Activated CD8-positive, alpha-beta T cell treated with anti-CD3 and anti-CD28 coated beads for 36 hours (primary cell): ENCODE data around the gene EXOSC9. TPM values are rescaled to one million over a fixed set of nuclear protein-coding genes. Genes with fewer than 3 reads are reported as not detected.
"Not testable (repeated sequence)": the region's sequence is repeated elsewhere in the genome, so short reads cannot be mapped to it uniquely, and the experiment has no call there.

Experiments
- ATAC-seq: fragments of 200-7000 bp; cut with Tn5 transposase; one replicate; pipeline ENCODE4 v1.10.0; 2021; ENCODE audit warnings: mild to moderate bottlenecking, moderate library complexity
- CTCF ChIA-PET: fragments of 350-600 bp; sonication (Branson Sonifier 250); formaldehyde crosslinking; loops from one replicate; lab custom pipeline; 2021; ENCODE audit warnings: antibody characterized with exemption; lab: Charles Lee
- POLR2A ChIA-PET: fragments of 350-600 bp; sonication (Branson Sonifier 250); formaldehyde crosslinking; loops from one replicate; lab custom pipeline; 2021; ENCODE audit warnings: antibody characterized with exemption; lab: Charles Lee
- DNase-seq: peaks from one replicate; pipeline ENCODE4 v3.0.0-alpha.2; 2020
- H3K27ac Mint-ChIP-seq: one replicate; pipeline ENCODE4 v1.8.0; 2021; ENCODE audit warnings: mild to moderate bottlenecking, mixed read lengths
- H3K27me3 Mint-ChIP-seq: one replicate; pipeline ENCODE4 v1.8.0; 2021; ENCODE audit warnings: mixed read lengths
- H3K36me3 Mint-ChIP-seq: one replicate; pipeline ENCODE4 v1.8.0; 2021; ENCODE audit warnings: low read depth, mixed read lengths
- H3K4me1 Mint-ChIP-seq: one replicate; pipeline ENCODE4 v1.8.0; 2021; ENCODE audit warnings: low read depth, mixed read lengths
- H3K4me3 Mint-ChIP-seq: one replicate; pipeline ENCODE4 v1.8.0; 2021; ENCODE audit warnings: mild to moderate bottlenecking, moderate library complexity, mixed read lengths
- H3K9me3 Mint-ChIP-seq: one replicate; pipeline ENCODE4 v1.8.0; 2021; ENCODE audit warnings: mixed read lengths
- CTCF ChIP-seq: fragments of 200-600 bp; IDR thresholded peaks from one replicate; pipeline ENCODE4 v1.8.0; 2022; ENCODE audit warnings: antibody characterized with exemption, mild to moderate bottlenecking
- intact Hi-C: fragments of 100-400 bp; cut with micrococcal nuclease; formaldehyde crosslinking; loops from one replicate; pipeline ENCODE4 v1.10.0; 2022
- total RNA-seq, 2 experiments: library from RNA; stranded (reverse); gene quantifications; one replicate each; pipeline ENCODE4 v1.2.3, GENCODE V29; 2021

EXOSC9 gene
- 10 to 100 TPM; 75.8 to 76.8 TPM for total RNA-seq

- intact Hi-C loops = loop anchor here (5.0 kb wide), 1 partner anchor 94 kb away; no protein-coding TSS in a partner anchor
- ATAC-seq = peak; percentile 86
- ChIA-PET POLR2A (interaction anchor here (1.0 to 1.9 kb wide), 4 partner anchors 11 to 23 kb away, joined by 4 to 8 read pairs (median 6); partner anchors contain the start of gene CCNA2), CTCF (interaction anchor here (1.3 to 1.6 kb wide), 4 partner anchors 11 to 69 kb away, joined by 3 to 7 read pairs (median 4); partner anchors contain the start of gene BBS7)
- H3K27me3 Mint-ChIP-seq = no peaks in the 10 kb centered on the region
- H3K36me3 Mint-ChIP-seq = peaks cover 26% of the 10 kb centered on the region
- H3K27ac Mint-ChIP-seq = peak within 1 kb of the TSS; percentile 96
- DNase-seq = peak; percentile 90
- no peak for TF ChIP-seq CTCF
- H3K9me3 Mint-ChIP-seq = no peaks in the 10 kb centered on the region
- H3K4me1 Mint-ChIP-seq = peaks cover 44% of the 10 kb centered on the region
- peak within 1 kb of the TSS; percentile 82 for H3K4me3 Mint-ChIP-seq
Observed at GRCh38 chr4:121800961-121801714, at the start of gene EXOSC9. Gene EXOSC9 (plus strand): TSS chr4:121801323. CDS start chr4:121801425, 102 bp downstream.

GRCh38 chr4:121752142-121752541 is 49.0 kb upstream of the EXOSC9 start:
- CTCF ChIA-PET = interaction anchor here (1.9 kb wide), 1 partner anchor 381 kb away, joined by 8 read pairs; no protein-coding TSS in a partner anchor
- ATAC-seq, H3K27ac Mint-ChIP-seq: not testable (repeated sequence)

GRCh38 chr4:121758925-121759568 is 42.1 kb upstream of the EXOSC9 start:
- TF ChIP-seq CTCF = no peak
- DNase-seq = no peak
- Mint-ChIP-seq H3K36me3 (no peaks in the 10 kb centered on the region), H3K27ac (no peak overlapping the region), H3K4me3 (no peak overlapping the region), H3K27me3 (peaks cover 39% of the 10 kb centered on the region), H3K4me1 (peaks cover 2% of the 10 kb centered on the region), H3K9me3 (no peaks in the 10 kb centered on the region)
- ChIA-PET POLR2A (no interaction called here), CTCF (no interaction called here)
- intact Hi-C loops = no loop called here
- no peak for ATAC-seq

More at GRCh38 chr4:121752142-121752541, 49.0 kb upstream of the EXOSC9 start:
- POLR2A ChIA-PET, H3K4me3 Mint-ChIP-seq, H3K9me3 Mint-ChIP-seq, H3K4me1 Mint-ChIP-seq, DNase-seq, intact Hi-C loops, H3K36me3 Mint-ChIP-seq: not testable (repeated sequence)
- peaks cover 37% of the 10 kb centered on the region for H3K27me3 Mint-ChIP-seq

GRCh38 chr4:121760205-121760604 is 40.9 kb upstream of the EXOSC9 start:
- ChIA-PET CTCF (interaction anchor here (0.7 kb wide), 1 partner anchor 17 kb away, joined by 3 read pairs; no protein-coding TSS in a partner anchor), POLR2A (no interaction called here)
- no peak for DNase-seq
- no peak for TF ChIP-seq CTCF
- H3K27me3 Mint-ChIP-seq = peaks cover 44% of the 10 kb centered on the region
- no peaks in the 10 kb centered on the region for H3K36me3 Mint-ChIP-seq
- intact Hi-C loops = no loop called here
- no peak overlapping the region for H3K27ac Mint-ChIP-seq
- H3K9me3 Mint-ChIP-seq = no peaks in the 10 kb centered on the region
- ATAC-seq = no peak
- no peak overlapping the region for H3K4me3 Mint-ChIP-seq
- peaks cover 3% of the 10 kb centered on the region for H3K4me1 Mint-ChIP-seq

GRCh38 chr4:121764303-121764701 is 36.8 kb upstream of the EXOSC9 start:
- intact Hi-C loops = no loop called here
- H3K4me1 Mint-ChIP-seq = peaks cover 3% of the 10 kb centered on the region
- ChIA-PET CTCF (interaction anchor here (1.1 kb wide), 1 partner anchor 21 kb away, joined by 3 read pairs; no protein-coding TSS in a partner anchor), POLR2A (interaction anchor here (0.6 kb wide), 1 partner anchor 235 kb away, joined by 3 read pairs; no protein-coding TSS in a partner anchor)
- ATAC-seq (no peak), DNase-seq (no peak)
- TF ChIP-seq CTCF = no peak
- H3K27me3 Mint-ChIP-seq = peaks cover 43% of the 10 kb centered on the region
- peak overlapping the region; percentile 18 for H3K4me3 Mint-ChIP-seq
- no peaks in the 10 kb centered on the region for H3K36me3 Mint-ChIP-seq
- H3K9me3 Mint-ChIP-seq = no peaks in the 10 kb centered on the region
- H3K27ac Mint-ChIP-seq = no peak overlapping the region
